Measurements from ENCODE around the gene DIAPH2. TPM values are rescaled to one million over a fixed set of nuclear protein-coding genes. Genes with fewer than 3 reads are reported as not detected.

Gene DIAPH2
- total and polyA plus RNA-seq, 2 donors (not counting 1 experiment from before 2014, with no cell fraction given) = 4.2 to 32.4 TPM

DNA sequence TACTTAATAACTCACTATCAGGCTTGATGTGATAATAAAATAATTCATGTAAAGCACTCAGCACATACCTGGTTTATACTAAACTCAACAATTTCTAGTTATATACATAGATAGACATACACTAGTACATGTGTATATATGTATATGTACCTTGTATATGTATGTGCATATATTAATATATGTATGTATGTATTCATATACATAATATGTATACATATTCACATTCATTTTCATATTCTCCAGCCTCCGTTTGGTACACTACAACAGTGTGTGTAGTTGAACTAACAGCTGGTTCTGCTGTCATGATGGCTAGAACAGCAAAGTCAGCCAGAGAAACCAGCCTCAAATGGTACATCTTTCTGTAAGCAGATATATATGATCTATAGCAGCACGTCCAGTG, 869.2 kb downstream of the DIAPH2 start:
- Histone ChIP-seq H3K36me3 (replicated peaks in 1 of 2; ENCODE audit: control extremely low read depth in 1 of 2, control insufficient read depth in 1 of 2, extremely low read depth in 1 of 2, insufficient read depth in 2 of 2, low read length in 1 of 2) (no peaks in the 10 kb centered on the region), H3K4me2 (replicated peaks; ENCODE audit: low read depth, low read length, poor library complexity, severe bottlenecking) (no peak overlapping the region), H3K27ac (ENCODE audit: low read length in 2 of 2) (no peak overlapping the region), H3K4me3 (ENCODE audit: control extremely low read depth in 1 of 5, extremely low read depth in 1 of 5, insufficient read depth in 1 of 5, low read depth in 2 of 5, low read length in 4 of 5) (no peak overlapping the region), H3K9ac (ENCODE audit: low read length) (no peak overlapping the region), H4K20me1 (ENCODE audit: control insufficient read depth, insufficient read depth, low read length, poor library complexity, severe bottlenecking) (no peaks in the 10 kb centered on the region), H3K79me2 (ENCODE audit: control insufficient read depth, insufficient read depth, low read length) (no peaks in the 10 kb centered on the region), H3K27me3 (replicated peaks in 1 of 4; ENCODE audit: control extremely low read depth in 1 of 4, control insufficient read depth in 3 of 4, insufficient read depth in 4 of 4, low read length in 3 of 4) (no peaks in the 10 kb centered on the region), H3K4me1 (ENCODE audit: control insufficient read depth in 2 of 2, insufficient read depth in 2 of 2, low read length in 2 of 2) (no peaks in the 10 kb centered on the region), H3K9me3 (ENCODE audit: control extremely low read depth in 1 of 3, control insufficient read depth in 2 of 3, insufficient read depth in 1 of 3, low read length in 2 of 3) (no peaks in the 10 kb centered on the region), H2AFZ (ENCODE audit: insufficient read depth, low read depth, low read length, poor library complexity, severe bottlenecking) (no peak overlapping the region)
- no peak for ATAC-seq (ENCODE audit: low read depth)
- Mint-ChIP-seq H3K9me3 (ENCODE audit: insufficient read depth) (no peaks in the 10 kb centered on the region), H3K27me3 (no peaks in the 10 kb centered on the region), H3K27ac (no peak overlapping the region), H3K4me1 (no peaks in the 10 kb centered on the region), H3K4me3 (no peak overlapping the region)
- WGBS (ENCODE audit: insufficient coverage) = no CpG with 5 or more reads among the region's 2 CpGs
- CTCF ChIA-PET = interaction anchor here (0.7 kb wide), 1 partner anchor 24 kb away, joined by 4 read pairs; no protein-coding TSS in a partner anchor
- TF ChIP-seq EZH2 (IDR thresholded peaks at IDR 0.05; ENCODE audit: borderline replicate concordance, insufficient read depth, low read depth, low read length, poor library complexity, severe bottlenecking) = no peak
- TF ChIP-seq, protein P1, sequence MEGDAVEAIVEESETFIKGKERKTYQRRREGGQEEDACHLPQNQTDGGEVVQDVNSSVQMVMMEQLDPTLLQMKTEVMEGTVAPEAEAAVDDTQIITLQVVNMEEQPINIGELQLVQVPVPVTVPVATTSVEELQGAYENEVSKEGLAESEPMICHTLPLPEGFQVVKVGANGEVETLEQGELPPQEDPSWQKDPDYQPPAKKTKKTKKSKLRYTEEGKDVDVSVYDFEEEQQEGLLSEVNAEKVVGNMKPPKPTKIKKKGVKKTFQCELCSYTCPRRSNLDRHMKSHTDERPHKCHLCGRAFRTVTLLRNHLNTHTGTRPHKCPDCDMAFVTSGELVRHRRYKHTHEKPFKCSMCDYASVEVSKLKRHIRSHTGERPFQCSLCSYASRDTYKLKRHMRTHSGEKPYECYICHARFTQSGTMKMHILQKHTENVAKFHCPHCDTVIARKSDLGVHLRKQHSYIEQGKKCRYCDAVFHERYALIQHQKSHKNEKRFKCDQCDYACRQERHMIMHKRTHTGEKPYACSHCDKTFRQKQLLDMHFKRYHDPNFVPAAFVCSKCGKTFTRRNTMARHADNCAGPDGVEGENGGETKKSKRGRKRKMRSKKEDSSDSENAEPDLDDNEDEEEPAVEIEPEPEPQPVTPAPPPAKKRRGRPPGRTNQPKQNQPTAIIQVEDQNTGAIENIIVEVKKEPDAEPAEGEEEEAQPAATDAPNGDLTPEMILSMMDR (IDR thresholded peaks at IDR 0.05) = no peak
- POLR2A ChIA-PET = no interaction called here
- intact Hi-C loops (cut with micrococcal nuclease) = no loop called here
- no peak for DNase-seq

DNA sequence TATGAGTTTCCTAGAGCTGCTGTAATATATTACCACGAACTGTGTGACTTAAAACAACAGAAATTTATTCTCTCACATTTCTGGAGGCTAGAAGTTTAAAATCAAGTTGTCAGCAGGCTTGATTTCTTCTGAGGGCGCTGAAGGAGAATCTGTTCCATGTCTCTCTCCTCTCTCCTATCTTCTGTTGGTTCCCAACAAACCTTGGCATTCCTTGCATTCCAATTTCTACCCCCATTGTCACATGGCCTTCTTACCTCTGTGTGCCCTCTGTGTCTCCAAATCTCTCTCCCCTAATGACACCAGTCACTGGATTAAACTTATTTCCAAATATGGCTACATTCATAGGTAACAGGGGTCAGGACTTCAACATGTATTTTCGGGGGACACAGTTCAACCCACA, 871.7 kb downstream of the DIAPH2 start:
- DNase-seq (no peak), ATAC-seq (ENCODE audit: low read depth) (no peak)
- no peaks in the 10 kb centered on the region for H3K4me1 Mint-ChIP-seq
- no peaks in the 10 kb centered on the region for H3K36me3 ChIP-seq (replicated peaks in 1 of 2; ENCODE audit: control extremely low read depth in 1 of 2, control insufficient read depth in 1 of 2, extremely low read depth in 1 of 2, insufficient read depth in 2 of 2, low read length in 1 of 2)
- no peaks in the 10 kb centered on the region for H3K79me2 ChIP-seq (ENCODE audit: control insufficient read depth, insufficient read depth, low read length)
- intact Hi-C loops (cut with micrococcal nuclease) = no loop called here
- ChIA-PET CTCF (no interaction called here), POLR2A (no interaction called here)
- H3K4me3 ChIP-seq (ENCODE audit: control extremely low read depth in 1 of 5, extremely low read depth in 1 of 5, insufficient read depth in 1 of 5, low read depth in 2 of 5, low read length in 4 of 5) = no peak overlapping the region
- H4K20me1 ChIP-seq (ENCODE audit: control insufficient read depth, insufficient read depth, low read length, poor library complexity, severe bottlenecking) = no peaks in the 10 kb centered on the region
- TF ChIP-seq, protein P1 (IDR thresholded peaks at IDR 0.05) = no peak
- TF ChIP-seq EZH2 (IDR thresholded peaks at IDR 0.05; ENCODE audit: borderline replicate concordance, insufficient read depth, low read depth, low read length, poor library complexity, severe bottlenecking) = no peak
- no peak overlapping the region for H3K4me2 ChIP-seq (replicated peaks; ENCODE audit: low read depth, low read length, poor library complexity, severe bottlenecking)
- no peaks in the 10 kb centered on the region for H3K27me3 Mint-ChIP-seq
- no peaks in the 10 kb centered on the region for H3K9me3 Mint-ChIP-seq (ENCODE audit: insufficient read depth)
- no peaks in the 10 kb centered on the region for H3K9me3 ChIP-seq (ENCODE audit: control extremely low read depth in 1 of 3, control insufficient read depth in 2 of 3, insufficient read depth in 1 of 3, low read length in 2 of 3)
- no CpG with 5 or more reads among the region's 3 CpGs for WGBS (ENCODE audit: insufficient coverage)
- no peak overlapping the region for H2AFZ ChIP-seq (ENCODE audit: insufficient read depth, low read depth, low read length, poor library complexity, severe bottlenecking)
- no peaks in the 10 kb centered on the region for H3K27me3 ChIP-seq (replicated peaks in 1 of 4; ENCODE audit: control extremely low read depth in 1 of 4, control insufficient read depth in 3 of 4, insufficient read depth in 4 of 4, low read length in 3 of 4)
- H3K9ac ChIP-seq (ENCODE audit: low read length) = no peak overlapping the region
- H3K4me3 Mint-ChIP-seq = no peak overlapping the region
- H3K27ac Mint-ChIP-seq = no peak overlapping the region
- H3K4me1 ChIP-seq (ENCODE audit: control insufficient read depth in 2 of 2, insufficient read depth in 2 of 2, low read length in 2 of 2) = no peaks in the 10 kb centered on the region
- no peak overlapping the region for H3K27ac ChIP-seq (ENCODE audit: low read length in 2 of 2)

All from B cell (primary cell).